ENCODE data around the gene TUBA1A. TPM values are rescaled to one million over a fixed set of nuclear protein-coding genes. Genes with fewer than 3 reads are reported as not detected.

The TUBA1A gene
- total and polyA plus RNA-seq, 10 donors: 47.2 to 120 (median 70.1) TPM

GRCh38 chr12:49230176-49230804, 41.4 kb upstream of the TUBA1A start:
- H3K4me3 ChIP-seq: peak overlapping the region in 1 of 8 donors; percentile 76
- WGBS, 5 donors: 81 to 91% (median 88%) methylated on average over 6 of the region's 6 CpGs
- intact Hi-C loops (cut with DNase I; ENCODE audit: low total_unique reads): no loop called here
- DNase-seq: no peak
- peaks cover 4 to 62% (median 35%) of the 10 kb centered on the region in 6 donors for H3K4me1 ChIP-seq
- H3K36me3 ChIP-seq: no peaks in the 10 kb centered on the region
- no peak for TF ChIP-seq POLR2A (IDR thresholded peaks at IDR 0.05)
- TF ChIP-seq, protein P1, sequence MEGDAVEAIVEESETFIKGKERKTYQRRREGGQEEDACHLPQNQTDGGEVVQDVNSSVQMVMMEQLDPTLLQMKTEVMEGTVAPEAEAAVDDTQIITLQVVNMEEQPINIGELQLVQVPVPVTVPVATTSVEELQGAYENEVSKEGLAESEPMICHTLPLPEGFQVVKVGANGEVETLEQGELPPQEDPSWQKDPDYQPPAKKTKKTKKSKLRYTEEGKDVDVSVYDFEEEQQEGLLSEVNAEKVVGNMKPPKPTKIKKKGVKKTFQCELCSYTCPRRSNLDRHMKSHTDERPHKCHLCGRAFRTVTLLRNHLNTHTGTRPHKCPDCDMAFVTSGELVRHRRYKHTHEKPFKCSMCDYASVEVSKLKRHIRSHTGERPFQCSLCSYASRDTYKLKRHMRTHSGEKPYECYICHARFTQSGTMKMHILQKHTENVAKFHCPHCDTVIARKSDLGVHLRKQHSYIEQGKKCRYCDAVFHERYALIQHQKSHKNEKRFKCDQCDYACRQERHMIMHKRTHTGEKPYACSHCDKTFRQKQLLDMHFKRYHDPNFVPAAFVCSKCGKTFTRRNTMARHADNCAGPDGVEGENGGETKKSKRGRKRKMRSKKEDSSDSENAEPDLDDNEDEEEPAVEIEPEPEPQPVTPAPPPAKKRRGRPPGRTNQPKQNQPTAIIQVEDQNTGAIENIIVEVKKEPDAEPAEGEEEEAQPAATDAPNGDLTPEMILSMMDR (IDR thresholded peaks at IDR 0.05 in 8 of 11, conservative IDR thresholded peaks at IDR 0.05 in 3 of 11): no peak
- no peak for TF ChIP-seq POLR2AphosphoS5 (IDR thresholded peaks at IDR 0.05)
- H3K9me3 ChIP-seq: no peaks in the 10 kb centered on the region
- H3K27me3 ChIP-seq (replicated peaks in 1 of 7): no peaks in the 10 kb centered on the region
- H3K27ac ChIP-seq: peak overlapping the region in 7 of 8 donors; percentile 34 to 99 (median 95)

- WGBS, 5 donors: 90 to 94% (median 91%) methylated on average over 3 of the region's 3 CpGs
- H3K4me3 ChIP-seq: no peak overlapping the region
- H3K36me3 ChIP-seq: no peaks in the 10 kb centered on the region
- DNase-seq: no peak
- no peak overlapping the region for H3K27ac ChIP-seq
- no peaks in the 10 kb centered on the region for H3K27me3 ChIP-seq (replicated peaks in 1 of 7)
- no peaks in the 10 kb centered on the region for H3K9me3 ChIP-seq
- TF ChIP-seq, protein P1 (IDR thresholded peaks at IDR 0.05 in 8 of 11, conservative IDR thresholded peaks at IDR 0.05 in 3 of 11): no peak
- TF ChIP-seq POLR2A (IDR thresholded peaks at IDR 0.05): no peak
- no peak for TF ChIP-seq POLR2AphosphoS5 (IDR thresholded peaks at IDR 0.05)
- intact Hi-C loops (cut with DNase I; ENCODE audit: low total_unique reads): no loop called here
- H3K4me1 ChIP-seq: peaks cover 4 to 61% (median 33%) of the 10 kb centered on the region in 6 donors
These were observed 39.8 kb upstream of the TUBA1A start for GRCh38 chr12:49228653-49229052.

DNA sequence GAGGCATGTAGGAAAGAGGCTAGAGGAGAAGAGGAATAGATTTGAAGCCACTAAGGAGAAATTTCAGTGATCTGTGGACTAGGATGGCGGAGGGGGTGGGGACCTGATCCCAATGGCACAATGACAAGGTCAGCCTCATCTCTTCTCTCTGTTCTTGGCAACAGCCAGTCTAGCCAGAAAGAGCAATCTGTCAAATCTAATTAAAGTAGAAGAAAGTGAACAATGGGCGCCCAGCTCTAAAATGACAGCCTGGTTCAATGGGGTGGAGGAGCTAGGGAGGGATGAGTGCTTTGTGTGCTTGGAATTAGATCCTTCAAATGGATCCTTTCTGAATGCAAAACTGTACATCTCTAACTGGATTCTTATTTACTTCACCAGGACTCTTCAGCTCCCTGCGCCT, 38.8 kb upstream of the TUBA1A start:
- no peak for TF ChIP-seq POLR2AphosphoS5 (IDR thresholded peaks at IDR 0.05)
- TF ChIP-seq, protein P1 (IDR thresholded peaks at IDR 0.05 in 8 of 11, conservative IDR thresholded peaks at IDR 0.05 in 3 of 11): no peak
- no peak for TF ChIP-seq POLR2A (IDR thresholded peaks at IDR 0.05)
- Histone ChIP-seq H3K27me3 (replicated peaks in 1 of 7) (no peaks in the 10 kb centered on the region), H3K27ac (no peak overlapping the region), H3K9me3 (no peaks in the 10 kb centered on the region), H3K4me3 (no peak overlapping the region), H3K36me3 (no peaks in the 10 kb centered on the region), H3K4me1 (peaks cover 0 to 61% (median 30%) of the 10 kb centered on the region in 6 donors)
- intact Hi-C loops (cut with DNase I; ENCODE audit: low total_unique reads): no loop called here
- 91 to 99% (median 97%) methylated on average over 3 of the region's 3 CpGs for whole genome bisulfite sequencing, 5 donors
- no peak for DNase-seq

- no peak overlapping the region for H3K4me3 ChIP-seq
- 59 to 83% (median 71%) methylated on average over 6 to 7 of the region's 7 CpGs for WGBS, 5 donors
- DNase-seq: no peak
- no peaks in the 10 kb centered on the region for H3K9me3 ChIP-seq
- intact Hi-C loops (cut with DNase I; ENCODE audit: low total_unique reads): no loop called here
- TF ChIP-seq POLR2AphosphoS5 (IDR thresholded peaks at IDR 0.05): no peak
- no peaks in the 10 kb centered on the region for H3K36me3 ChIP-seq
- no peaks in the 10 kb centered on the region for H3K27me3 ChIP-seq (replicated peaks in 1 of 7)
- peak overlapping the region in 3 of 8 donors; percentile 22 to 52 (median 48) for H3K27ac ChIP-seq
- peaks cover 0 to 59% (median 30%) of the 10 kb centered on the region in 6 donors for H3K4me1 ChIP-seq
These were observed 36.8 kb upstream of the TUBA1A start for GRCh38 chr12:49225576-49226166.
